ENCODE measurements around the gene ZNF584.

- TF ChIP-seq CTCF (IDR thresholded peaks at IDR 0.05; ENCODE audit: borderline replicate concordance, extremely low read depth, low read length, poor library complexity, severe bottlenecking) (no peak), EZH2 (IDR thresholded peaks at IDR 0.05; ENCODE audit: borderline replicate concordance, low read depth, low read length, severe bottlenecking) (no peak)
These were observed 46.9 kb downstream of the ZNF584 start for GRCh38 chr19:58455306-58455705.

All from DND-41 (cell line).